ENCODE data around the gene LHPP.
A peak's percentile ranks its signal among the peaks of the same experiment; 100 is the strongest.
"Not testable (repeated sequence)": the region's sequence is repeated elsewhere in the genome, so short reads cannot be mapped to it uniquely, and the experiment has no call there.

LHPP gene

GRCh38 chr10:124535731-124536495 lies 74.3 kb downstream of the LHPP start:
- no peak for DNase-seq (ENCODE audit: low read depth in 2 of 2, low spot score in 1 of 2)

GRCh38 chr10:124536496-124537050 lies 75.0 kb downstream of the LHPP start:
- no peak for DNase-seq (ENCODE audit: low read depth in 2 of 2, low spot score in 1 of 2)

- no peak for DNase-seq (ENCODE audit: low read depth in 2 of 2, low spot score in 1 of 2)
Measured at GRCh38 chr10:124537166-124537725, 75.6 kb downstream of the LHPP start.

DNA sequence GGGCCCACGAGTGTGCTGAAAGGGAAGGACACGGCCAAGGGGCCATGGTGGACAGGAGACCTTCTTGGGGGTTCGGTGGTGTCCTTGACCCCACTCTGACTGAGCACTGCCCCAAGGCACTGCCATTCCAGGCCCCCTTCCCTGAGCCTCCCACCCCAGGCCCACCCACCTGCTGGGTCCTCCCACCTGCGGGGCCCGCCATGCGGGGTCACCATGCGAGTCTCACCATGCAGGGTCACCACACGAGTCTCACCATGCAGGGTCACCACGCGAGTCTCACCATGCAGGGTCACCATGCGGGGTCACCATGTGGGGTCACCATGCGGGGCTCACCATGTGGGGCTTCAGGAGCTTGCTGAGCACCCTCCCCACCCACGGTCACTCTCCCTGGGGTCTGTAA lies 76.3 kb downstream of the LHPP start:
- no peak for DNase-seq (ENCODE audit: low read depth in 2 of 2, low spot score in 1 of 2)

GRCh38 chr10:124538706-124539105 lies 77.1 kb downstream of the LHPP start:
- DNase-seq (ENCODE audit: low read depth in 2 of 2, low spot score in 1 of 2): no peak

- peak; percentile 34 to 46 for DNase-seq (ENCODE audit: low read depth in 2 of 2, low spot score in 1 of 2)
Measured at GRCh38 chr10:124539935-124540641, 78.5 kb downstream of the LHPP start.

DNA sequence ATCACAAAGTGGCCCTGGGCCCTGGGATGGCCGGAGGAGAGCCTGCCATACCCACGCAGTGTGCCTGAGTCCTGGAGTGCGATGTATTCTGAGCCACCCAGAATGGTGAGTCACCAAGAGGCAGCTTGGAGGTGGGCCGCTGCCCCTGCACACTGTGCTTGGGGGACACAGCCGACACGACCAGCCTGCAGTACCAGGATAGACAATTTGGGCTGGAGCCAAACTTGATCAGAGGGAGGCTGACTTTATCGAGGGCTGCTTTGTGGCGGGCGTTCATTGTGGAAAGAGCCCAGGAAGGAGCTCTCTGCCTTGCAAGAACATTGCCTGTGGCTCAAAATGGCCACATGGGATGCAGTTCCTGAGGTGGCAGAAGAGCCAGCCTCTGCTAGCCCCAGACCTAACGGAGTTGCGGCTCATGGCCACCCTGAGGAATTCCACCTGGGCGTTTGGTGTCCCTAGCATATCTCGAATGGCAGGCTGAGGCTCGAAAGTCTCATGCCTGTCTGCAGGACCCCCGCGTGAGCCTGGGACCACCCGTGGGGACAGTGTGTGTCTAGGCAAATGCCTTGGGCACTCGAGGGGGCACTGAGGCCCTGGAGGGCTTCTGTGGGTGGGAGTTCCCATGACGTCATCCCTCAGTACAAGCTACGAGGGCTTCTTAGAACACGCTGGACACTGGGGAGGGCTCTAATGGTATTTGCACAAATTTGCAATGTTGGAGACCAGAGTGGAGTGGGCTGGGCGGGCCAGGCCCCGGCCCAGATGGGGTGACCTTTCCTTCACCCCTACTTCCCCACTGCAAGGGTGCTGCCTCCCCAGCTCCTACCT lies 79.7 kb downstream of the LHPP start:
- no peak for DNase-seq (ENCODE audit: low read depth in 2 of 2, low spot score in 1 of 2)

- DNase-seq (ENCODE audit: low read depth in 2 of 2, low spot score in 1 of 2): no peak
Measured at GRCh38 chr10:124542336-124542735, 80.7 kb downstream of the LHPP start.

DNA sequence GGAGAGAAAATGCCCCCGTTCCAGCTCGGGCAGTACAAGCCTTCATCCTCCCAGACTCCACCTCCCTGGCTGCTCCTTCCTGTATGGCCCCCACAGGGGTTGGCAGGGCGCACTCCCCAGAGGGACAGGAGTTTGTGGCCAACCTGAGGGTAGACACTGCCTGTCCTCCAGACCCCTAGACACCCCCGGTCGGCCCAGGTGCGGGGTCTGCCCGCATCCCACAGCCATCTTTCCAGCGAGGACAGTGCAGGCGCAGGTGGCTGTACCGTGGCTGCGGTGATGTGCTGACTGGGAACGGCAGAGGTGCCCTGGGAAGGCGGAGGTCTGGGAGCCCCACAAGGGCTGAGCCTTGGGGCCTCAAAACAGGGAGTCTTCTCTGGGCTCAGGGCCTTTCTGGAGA lies 81.5 kb downstream of the LHPP start:
- no peak for DNase-seq (ENCODE audit: low read depth in 2 of 2, low spot score in 1 of 2)

DNA sequence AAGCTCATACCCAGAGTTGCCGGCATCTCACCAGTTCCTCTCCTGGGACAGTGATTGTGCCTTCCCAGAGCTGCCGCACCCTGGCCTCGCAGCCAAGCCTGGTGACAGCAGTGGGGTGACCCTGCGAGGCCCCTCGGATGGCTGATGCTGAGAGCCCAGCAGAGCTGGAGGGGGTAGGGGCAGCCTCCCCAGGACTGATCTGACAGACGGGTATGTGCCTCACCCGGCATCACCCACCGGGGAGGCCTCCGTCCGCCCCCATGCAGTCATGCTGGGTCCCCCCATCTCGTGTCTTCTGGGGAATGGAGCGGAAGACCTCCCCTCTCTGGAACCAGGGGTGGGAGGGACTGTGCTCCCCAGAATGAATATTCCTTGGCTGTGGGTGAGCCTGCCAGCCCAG lies 82.3 kb downstream of the LHPP start:
- no peak for DNase-seq (ENCODE audit: low read depth in 2 of 2, low spot score in 1 of 2)

DNA sequence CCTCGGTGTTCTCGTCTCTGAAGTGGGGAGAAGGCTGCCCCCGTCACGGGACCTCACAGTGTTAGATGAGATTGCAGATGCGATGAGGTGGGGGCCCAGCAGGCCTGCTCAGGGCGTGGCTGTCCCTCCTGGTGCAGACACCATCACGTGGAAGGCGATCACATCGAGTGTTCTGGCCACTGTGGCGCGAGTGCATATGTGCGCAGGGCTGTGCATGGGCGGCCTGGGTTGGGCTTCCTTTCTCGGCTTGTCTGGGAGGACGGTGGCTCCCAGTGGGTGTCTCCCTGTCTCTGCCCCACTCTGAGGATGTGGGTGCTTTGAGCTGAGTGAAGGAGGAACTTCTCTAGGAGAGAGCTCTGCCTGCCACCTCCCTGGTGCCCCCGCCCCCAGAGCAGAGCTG lies 83.1 kb downstream of the LHPP start:
- no peak for DNase-seq (ENCODE audit: low read depth in 2 of 2, low spot score in 1 of 2)

- DNase-seq (ENCODE audit: low read depth in 2 of 2, low spot score in 1 of 2): no peak
Measured at GRCh38 chr10:124545351-124546054, 83.9 kb downstream of the LHPP start.

DNA sequence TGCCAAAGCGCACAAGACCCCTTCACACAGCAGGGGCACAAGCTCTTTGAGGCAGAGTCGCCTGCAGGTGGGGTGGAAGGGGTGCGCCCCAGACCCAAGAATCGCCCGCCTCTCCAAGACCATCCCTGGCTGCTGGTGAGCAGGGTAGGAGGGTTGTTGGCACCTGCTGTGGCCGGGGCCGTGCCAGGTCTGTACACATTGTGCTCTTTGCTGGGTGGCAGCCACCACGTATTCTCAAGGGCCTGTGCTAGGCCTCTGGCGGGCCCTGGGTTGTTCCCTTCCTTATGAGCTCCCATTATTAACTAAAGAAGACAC lies 84.4 kb downstream of the LHPP start:
- DNase-seq (ENCODE audit: low read depth in 2 of 2, low spot score in 1 of 2): no peak

GRCh38 chr10:124546957-124547646 lies 85.5 kb downstream of the LHPP start:
- DNase-seq (ENCODE audit: low read depth in 2 of 2, low spot score in 1 of 2): no peak

DNA sequence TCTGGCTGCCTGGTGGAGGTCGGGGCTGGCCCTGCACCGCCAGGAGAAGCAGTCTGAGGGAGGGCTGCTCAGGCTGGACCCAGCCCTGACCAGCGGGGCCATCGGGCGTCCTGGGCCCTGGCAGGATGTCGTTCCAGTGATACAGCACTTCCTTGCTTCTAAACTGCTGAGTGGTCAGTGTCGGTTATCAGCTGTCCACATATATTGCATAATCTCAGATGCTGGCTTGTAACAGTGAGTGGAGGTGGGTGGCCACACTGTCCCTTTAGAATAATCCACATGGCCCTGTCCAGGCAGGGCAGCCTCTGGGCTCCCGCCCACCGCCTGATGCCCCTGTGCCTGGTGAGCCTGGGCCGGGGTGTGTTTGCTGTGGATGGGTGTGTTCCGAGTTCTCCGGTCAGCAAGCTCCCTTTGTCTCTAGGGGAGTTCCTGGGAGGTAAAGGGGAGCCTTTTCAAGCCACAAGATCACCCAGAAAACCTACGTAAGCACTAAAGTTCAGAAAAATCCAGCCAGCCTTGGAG lies 86.1 kb downstream of the LHPP start:
- DNase-seq (ENCODE audit: low read depth in 2 of 2, low spot score in 1 of 2): no peak

GRCh38 chr10:124549171-124549570 lies 87.5 kb downstream of the LHPP start:
- not testable (repeated sequence) for DNase-seq (ENCODE audit: low read depth in 2 of 2, low spot score in 1 of 2)

DNA sequence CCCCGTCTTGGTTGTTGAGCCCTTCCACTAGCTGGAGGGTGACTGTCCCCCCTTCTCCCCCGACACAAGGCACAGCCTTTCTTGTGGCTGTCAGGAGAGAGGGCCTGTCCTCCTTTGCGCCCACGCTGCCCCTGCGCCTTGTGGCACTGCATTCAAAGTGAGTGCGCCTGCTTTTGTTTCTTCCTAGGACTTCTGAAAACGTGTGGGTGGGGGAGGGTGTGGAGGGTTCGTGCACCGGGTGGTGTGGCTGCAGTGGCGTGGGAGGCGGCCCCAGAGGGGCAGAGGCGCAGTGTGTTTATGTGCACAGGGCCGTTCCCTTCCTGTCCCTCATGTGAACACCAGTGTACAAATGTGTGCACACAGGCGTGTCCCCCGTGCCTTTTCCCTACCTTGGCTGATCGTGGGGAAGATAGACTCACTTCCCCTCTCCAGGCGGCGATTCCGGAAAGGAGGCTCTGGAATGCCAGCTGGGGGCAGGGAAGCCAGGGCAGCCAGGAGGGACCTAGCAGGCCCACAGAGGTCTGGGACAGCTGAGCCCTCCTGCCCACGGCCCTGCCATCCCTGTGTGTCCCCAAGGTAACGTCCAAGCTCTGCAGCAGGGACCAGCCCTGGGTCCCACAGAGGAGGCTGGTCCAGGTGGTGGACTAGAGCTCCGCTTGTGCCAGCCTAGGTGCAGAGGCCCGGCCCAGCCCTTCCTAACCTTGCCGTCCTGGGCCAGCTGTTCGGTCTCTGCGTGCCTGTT lies 88.8 kb downstream of the LHPP start:
- DNase-seq (ENCODE audit: low read depth in 2 of 2, low spot score in 1 of 2): no peak

- no peak for DNase-seq (ENCODE audit: low read depth in 2 of 2, low spot score in 1 of 2)
Measured at GRCh38 chr10:124551097-124551496, 89.5 kb downstream of the LHPP start.

GRCh38 chr10:124551755-124552154 lies 90.1 kb downstream of the LHPP start:
- DNase-seq (ENCODE audit: low read depth in 2 of 2, low spot score in 1 of 2): no peak
